ENCODE results near the gene OPN4.

DNA sequence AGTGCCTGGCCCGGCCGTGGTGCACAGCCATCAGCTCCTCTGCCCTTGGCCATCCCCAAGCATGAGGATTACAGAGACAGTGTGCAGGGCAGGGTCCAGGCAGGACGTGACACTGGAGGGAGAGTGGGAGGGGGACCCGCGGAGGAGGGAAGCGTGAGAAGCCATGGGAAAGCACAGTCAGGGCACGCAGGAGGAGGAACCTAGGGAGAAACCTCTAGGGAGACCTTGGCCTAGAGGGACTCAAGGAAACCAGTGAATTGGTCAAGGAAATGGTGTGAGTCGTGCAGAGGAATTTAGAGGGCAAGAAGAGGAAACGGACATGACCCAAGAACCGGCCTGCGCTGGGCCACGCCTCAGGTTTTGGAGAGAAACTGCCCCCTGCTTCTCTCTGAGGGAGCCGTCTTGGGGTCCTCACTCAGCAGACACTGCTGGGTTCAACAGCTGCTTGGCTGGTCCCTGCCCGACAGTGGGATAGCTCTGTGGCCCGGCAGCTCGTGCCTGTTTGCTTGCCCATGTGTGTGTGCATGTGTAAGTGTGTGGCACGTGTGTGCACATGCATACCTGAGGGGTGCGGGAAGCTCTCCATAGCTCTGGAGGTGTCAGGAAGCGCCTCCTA, 3.2 kb downstream of the OPN4 start:
- TF ChIP-seq, protein P1, sequence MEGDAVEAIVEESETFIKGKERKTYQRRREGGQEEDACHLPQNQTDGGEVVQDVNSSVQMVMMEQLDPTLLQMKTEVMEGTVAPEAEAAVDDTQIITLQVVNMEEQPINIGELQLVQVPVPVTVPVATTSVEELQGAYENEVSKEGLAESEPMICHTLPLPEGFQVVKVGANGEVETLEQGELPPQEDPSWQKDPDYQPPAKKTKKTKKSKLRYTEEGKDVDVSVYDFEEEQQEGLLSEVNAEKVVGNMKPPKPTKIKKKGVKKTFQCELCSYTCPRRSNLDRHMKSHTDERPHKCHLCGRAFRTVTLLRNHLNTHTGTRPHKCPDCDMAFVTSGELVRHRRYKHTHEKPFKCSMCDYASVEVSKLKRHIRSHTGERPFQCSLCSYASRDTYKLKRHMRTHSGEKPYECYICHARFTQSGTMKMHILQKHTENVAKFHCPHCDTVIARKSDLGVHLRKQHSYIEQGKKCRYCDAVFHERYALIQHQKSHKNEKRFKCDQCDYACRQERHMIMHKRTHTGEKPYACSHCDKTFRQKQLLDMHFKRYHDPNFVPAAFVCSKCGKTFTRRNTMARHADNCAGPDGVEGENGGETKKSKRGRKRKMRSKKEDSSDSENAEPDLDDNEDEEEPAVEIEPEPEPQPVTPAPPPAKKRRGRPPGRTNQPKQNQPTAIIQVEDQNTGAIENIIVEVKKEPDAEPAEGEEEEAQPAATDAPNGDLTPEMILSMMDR (IDR thresholded peaks at IDR 0.05) = no peak
- TF ChIP-seq POLR2A (IDR thresholded peaks at IDR 0.05) = no peak

All from ovary (tissue), 3 donors.